Dendritic cell treated with granulocyte-macrophage colony-stimulating factor and Interleukin-4, amounts not matched to agents 40 ng/mL and 50 ng/mL, for 4 days (primary cell): ENCODE data around the gene PLK5.

Experiments
- H3K27ac Mint-ChIP-seq: one replicate; pipeline ENCODE4 v1.8.0; 2022; ENCODE audit warnings: mild to moderate bottlenecking, mixed read lengths
- H3K27me3 Mint-ChIP-seq: one replicate; pipeline ENCODE4 v1.8.0; 2022; ENCODE audit warnings: mild to moderate bottlenecking, mixed read lengths
- H3K36me3 Mint-ChIP-seq: one replicate; pipeline ENCODE4 v1.8.0; 2022; ENCODE audit warnings: low read depth, mixed read lengths
- H3K4me1 Mint-ChIP-seq: one replicate; pipeline ENCODE4 v1.8.0; 2022; ENCODE audit warnings: low read depth, mixed read lengths
- H3K4me3 Mint-ChIP-seq: one replicate; pipeline ENCODE4 v1.8.0; 2022; ENCODE audit warnings: mild to moderate bottlenecking, moderate library complexity, mixed read lengths
- H3K9me3 Mint-ChIP-seq: one replicate; pipeline ENCODE4 v1.8.0; 2022; ENCODE audit warnings: mixed read lengths
- intact Hi-C: fragments of 100-400 bp; cut with micrococcal nuclease; formaldehyde crosslinking; loops from one replicate; pipeline ENCODE4 v1.15.0; 2022

Gene PLK5

DNA sequence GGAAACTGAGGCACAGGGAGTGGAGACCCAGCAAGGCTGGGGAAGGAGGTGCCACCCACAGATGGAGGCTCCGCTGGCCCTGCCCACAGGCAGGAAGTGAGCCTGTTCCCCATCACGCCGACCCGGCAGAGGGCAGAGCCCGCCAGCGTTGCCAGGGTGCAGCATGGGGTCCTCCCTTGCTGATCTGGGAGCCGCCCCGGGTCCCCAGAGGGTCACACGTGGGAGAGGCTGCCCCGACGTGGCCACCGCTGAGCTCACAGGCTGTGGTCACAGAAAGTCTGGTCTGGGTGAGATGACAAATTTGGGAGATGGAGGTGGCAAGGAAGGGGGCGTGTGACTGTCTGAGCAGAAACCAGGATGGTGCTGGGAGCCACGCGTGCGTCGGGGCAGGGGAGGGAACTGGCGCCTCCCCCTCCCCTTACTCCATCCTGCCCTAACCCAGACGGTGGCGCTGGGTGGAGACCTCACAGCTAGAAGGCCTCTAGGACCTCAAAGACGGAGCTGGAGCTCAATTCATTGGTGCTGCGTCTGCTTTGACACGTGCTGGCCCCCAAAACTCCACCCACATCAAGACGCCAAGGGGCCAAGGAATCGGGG lies 36.5 kb downstream of the PLK5 start:
- Mint-ChIP-seq H3K27ac (no peak overlapping the region), H3K4me3 (no peak overlapping the region), H3K27me3 (peaks cover 17% of the 10 kb centered on the region), H3K9me3 (no peaks in the 10 kb centered on the region), H3K4me1 (peaks cover 11% of the 10 kb centered on the region), H3K36me3 (peaks cover 16% of the 10 kb centered on the region)
- intact Hi-C loops, result no loop called here

GRCh38 chr19:1561236-1561842 lies 37.5 kb downstream of the PLK5 start:
- H3K9me3 Mint-ChIP-seq, result no peaks in the 10 kb centered on the region

GRCh38 chr19:1563251-1563650 lies 39.4 kb downstream of the PLK5 start:
- Mint-ChIP-seq H3K36me3 (no peaks in the 10 kb centered on the region), H3K9me3 (no peaks in the 10 kb centered on the region), H3K27ac (no peak overlapping the region), H3K4me3 (no peak overlapping the region), H3K4me1 (peaks cover 11% of the 10 kb centered on the region), H3K27me3 (peaks cover 28% of the 10 kb centered on the region)
- intact Hi-C loops, result no loop called here

More at GRCh38 chr19:1561236-1561842, 37.5 kb downstream of the PLK5 start:
- Mint-ChIP-seq H3K4me1 (peaks cover 11% of the 10 kb centered on the region), H3K27ac (no peak overlapping the region), H3K36me3 (peaks cover 6% of the 10 kb centered on the region), H3K27me3 (peaks cover 24% of the 10 kb centered on the region), H3K4me3 (no peak overlapping the region)
- intact Hi-C loops, result no loop called here

DNA sequence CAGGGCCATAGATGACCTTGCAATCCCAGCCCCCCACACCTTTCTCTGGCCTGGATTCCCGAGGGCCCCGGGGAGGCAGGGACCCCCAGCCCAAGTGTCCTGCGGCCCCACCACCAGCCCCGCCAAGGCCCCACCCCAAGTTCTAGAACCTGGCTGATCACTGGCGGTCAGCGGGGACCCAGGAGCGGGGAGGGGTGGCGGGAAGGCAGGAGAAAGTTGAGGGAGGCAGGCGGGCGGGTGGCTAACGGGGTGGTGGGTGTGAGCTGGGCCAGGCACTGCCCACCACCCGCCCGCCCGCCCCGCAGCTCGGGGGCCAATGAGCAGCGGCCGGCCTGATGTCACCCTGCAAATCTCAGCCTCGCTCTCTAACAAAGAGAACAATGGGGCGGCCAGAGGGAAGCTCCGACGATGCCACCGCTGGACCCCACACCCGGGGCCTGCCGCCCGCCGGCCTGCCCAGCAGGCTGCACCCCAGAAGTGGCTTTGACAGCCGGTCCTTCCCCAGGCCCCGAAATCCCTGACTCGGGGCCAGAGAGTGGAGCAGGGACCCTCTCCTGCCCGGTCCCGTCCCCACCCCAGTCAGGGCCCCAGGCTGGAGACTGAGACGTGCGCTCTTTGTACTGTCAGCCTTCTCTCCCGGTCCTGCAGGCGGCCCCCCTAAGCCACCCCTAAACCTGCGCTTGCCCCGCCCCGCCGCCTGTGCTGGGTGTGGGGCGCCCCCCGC lies 42.7 kb downstream of the PLK5 start:
- peaks cover 15% of the 10 kb centered on the region for H3K4me1 Mint-ChIP-seq
- intact Hi-C loops, result no loop called here
- no peaks in the 10 kb centered on the region for H3K36me3 Mint-ChIP-seq

GRCh38 chr19:1567116-1567847 lies 43.4 kb downstream of the PLK5 start:
- Mint-ChIP-seq H3K27ac (no peak overlapping the region), H3K4me3 (peak overlapping the region; percentile 61), H3K27me3 (peaks cover 53% of the 10 kb centered on the region), H3K36me3 (no peaks in the 10 kb centered on the region), H3K4me1 (peaks cover 15% of the 10 kb centered on the region), H3K9me3 (no peaks in the 10 kb centered on the region)
- intact Hi-C loops, result no loop called here

More for the DNA sequence above, 42.7 kb downstream of the PLK5 start:
- H3K27me3 Mint-ChIP-seq, result peaks cover 49% of the 10 kb centered on the region
- H3K9me3 Mint-ChIP-seq, result no peaks in the 10 kb centered on the region
- H3K27ac Mint-ChIP-seq, result no peak overlapping the region
- H3K4me3 Mint-ChIP-seq, result peak overlapping the region; percentile 26

- no peak overlapping the region for H3K27ac Mint-ChIP-seq
- peaks cover 15% of the 10 kb centered on the region for H3K4me1 Mint-ChIP-seq
- H3K9me3 Mint-ChIP-seq, result no peaks in the 10 kb centered on the region
- intact Hi-C loops, result no loop called here
- no peaks in the 10 kb centered on the region for H3K36me3 Mint-ChIP-seq
- H3K4me3 Mint-ChIP-seq, result no peak overlapping the region
- peaks cover 53% of the 10 kb centered on the region for H3K27me3 Mint-ChIP-seq
Measured at GRCh38 chr19:1567848-1568227, 44.0 kb downstream of the PLK5 start.

DNA sequence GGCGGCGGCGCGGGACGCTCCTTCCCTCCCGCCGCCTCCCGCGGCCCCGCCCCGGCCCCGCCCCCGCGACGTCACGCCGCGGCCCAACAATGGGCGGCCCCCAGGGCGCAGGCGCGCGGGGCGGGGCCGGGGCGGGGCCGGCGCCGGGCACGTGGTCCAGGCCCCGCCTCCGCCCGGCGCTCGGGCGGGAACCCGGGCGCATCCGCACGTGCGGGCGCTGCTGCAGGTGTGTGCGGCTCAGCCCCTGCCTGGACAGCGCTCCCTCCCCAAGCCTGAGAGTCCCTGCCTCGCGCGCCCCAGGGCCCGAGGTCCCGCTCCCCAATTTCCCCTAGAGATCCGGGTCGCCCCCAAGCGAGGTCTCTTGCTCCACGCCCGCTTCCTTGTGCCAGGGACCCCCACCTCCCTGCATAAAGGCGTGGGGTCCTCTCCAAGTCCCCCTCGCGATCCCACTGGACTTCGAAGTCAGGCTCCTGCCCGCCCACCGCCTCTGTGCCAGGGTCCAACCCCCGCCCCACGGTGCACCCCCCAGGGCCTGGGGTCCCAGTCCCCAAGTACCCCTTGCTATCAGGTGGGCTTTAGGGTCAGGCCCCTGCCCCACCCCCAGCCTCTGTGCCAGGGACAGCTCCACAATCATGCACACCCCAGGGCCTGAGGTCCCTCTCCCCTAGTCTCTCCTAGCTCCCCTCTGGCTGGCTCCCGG lies 44.6 kb downstream of the PLK5 start, which contains the start of gene MEX3D:
MEX3D (minus strand) TSS at position 6 of the 700 bp plus-strand sequence. CDS start 267 bp downstream, outside the sequence.
- intact Hi-C loops, result no loop called here
- Mint-ChIP-seq H3K27ac (peak within 1 kb of the TSS; percentile 44), H3K4me3 (peak within 1 kb of the TSS; percentile 65), H3K9me3 (no peaks in the 10 kb centered on the region), H3K36me3 (no peaks in the 10 kb centered on the region), H3K27me3 (peaks cover 53% of the 10 kb centered on the region), H3K4me1 (peaks cover 15% of the 10 kb centered on the region)

- H3K4me1 Mint-ChIP-seq, result peaks cover 15% of the 10 kb centered on the region
- peaks cover 43% of the 10 kb centered on the region for H3K27me3 Mint-ChIP-seq
- H3K9me3 Mint-ChIP-seq, result no peaks in the 10 kb centered on the region
- no peaks in the 10 kb centered on the region for H3K36me3 Mint-ChIP-seq
- H3K27ac Mint-ChIP-seq, result no peak overlapping the region
- H3K4me3 Mint-ChIP-seq, result no peak overlapping the region
- intact Hi-C loops, result no loop called here
Measured at GRCh38 chr19:1569997-1570396, 46.1 kb downstream of the PLK5 start.

DNA sequence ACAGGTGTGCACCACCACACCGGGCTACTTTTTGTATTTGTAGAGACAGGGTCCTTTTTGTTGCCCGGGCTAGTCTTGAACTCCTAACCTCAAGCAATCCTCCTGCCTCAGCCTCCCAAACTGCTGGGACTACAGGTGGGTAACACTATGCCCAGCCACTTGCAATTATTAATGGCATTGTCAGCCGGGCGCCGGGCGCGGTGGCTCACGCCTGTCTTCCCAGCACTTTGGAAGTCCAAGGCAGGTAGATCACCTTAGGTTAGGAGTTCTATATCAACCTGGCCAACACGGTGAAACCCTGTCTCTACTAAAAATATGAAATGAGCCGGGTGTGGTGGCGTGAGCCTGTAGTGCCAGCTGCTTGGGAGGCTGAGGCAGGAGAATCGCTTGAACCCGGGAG lies 47.0 kb downstream of the PLK5 start:
- no peak overlapping the region for H3K4me3 Mint-ChIP-seq
- no peak overlapping the region for H3K27ac Mint-ChIP-seq
- no peaks in the 10 kb centered on the region for H3K9me3 Mint-ChIP-seq

DNA sequence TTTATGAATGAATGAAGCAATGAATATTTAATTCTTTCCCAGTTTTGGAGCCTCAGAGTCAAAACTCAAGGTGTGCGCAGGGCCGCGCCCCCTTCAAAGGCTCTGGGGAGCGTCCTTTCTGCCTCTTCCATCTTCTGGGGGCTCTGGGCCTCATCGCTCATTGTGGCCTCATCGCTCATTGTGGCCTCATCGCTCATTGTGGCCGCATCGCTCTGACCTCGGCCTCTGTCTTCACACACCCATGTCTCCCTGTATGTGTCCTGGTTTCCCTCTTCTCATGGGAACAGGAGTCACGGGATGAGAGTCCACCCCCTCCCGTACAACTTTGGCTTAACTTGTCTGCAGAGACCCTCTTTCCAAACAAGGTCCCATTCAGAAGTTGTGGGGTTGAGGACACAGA lies 47.5 kb downstream of the PLK5 start:
- Mint-ChIP-seq H3K27me3 (peaks cover 36% of the 10 kb centered on the region), H3K36me3 (peaks cover 5% of the 10 kb centered on the region), H3K27ac (no peak overlapping the region), H3K4me1 (peaks cover 15% of the 10 kb centered on the region), H3K9me3 (no peaks in the 10 kb centered on the region), H3K4me3 (no peak overlapping the region)
- intact Hi-C loops, result no loop called here

More for the DNA sequence above, 47.0 kb downstream of the PLK5 start:
- Mint-ChIP-seq H3K4me1 (peaks cover 15% of the 10 kb centered on the region), H3K27me3 (peaks cover 39% of the 10 kb centered on the region), H3K36me3 (peaks cover under 1% of the 10 kb centered on the region)
- intact Hi-C loops, result no loop called here

DNA sequence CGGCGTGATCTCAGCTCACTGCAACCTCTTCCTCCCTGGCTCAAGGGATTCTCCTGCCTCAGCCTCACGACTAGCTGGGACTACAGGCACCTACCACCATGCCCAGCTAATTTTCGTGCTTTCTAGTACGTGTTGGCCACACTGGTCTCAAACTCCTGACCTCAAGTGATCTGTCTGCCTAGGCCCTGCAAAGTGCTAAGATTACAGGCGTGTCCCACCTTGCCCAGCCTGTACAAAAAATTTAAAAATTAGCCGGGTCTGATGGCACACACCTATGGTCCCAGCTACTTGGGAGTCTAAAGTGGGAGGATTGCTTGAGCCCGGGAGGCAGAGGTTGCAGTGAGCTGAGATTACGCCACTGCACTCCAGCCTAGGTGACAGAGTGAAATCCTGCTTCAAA lies 48.9 kb downstream of the PLK5 start:
- intact Hi-C loops, result no loop called here
- Mint-ChIP-seq H3K27ac (no peak overlapping the region), H3K4me1 (peaks cover 15% of the 10 kb centered on the region), H3K36me3 (peaks cover 20% of the 10 kb centered on the region), H3K27me3 (peaks cover 32% of the 10 kb centered on the region), H3K4me3 (no peak overlapping the region), H3K9me3 (no peaks in the 10 kb centered on the region)

GRCh38 chr19:1574354-1575136 lies 50.7 kb downstream of the PLK5 start:
- peaks cover 37% of the 10 kb centered on the region for H3K36me3 Mint-ChIP-seq
- H3K27ac Mint-ChIP-seq, result no peak overlapping the region
- no peaks in the 10 kb centered on the region for H3K9me3 Mint-ChIP-seq
- H3K27me3 Mint-ChIP-seq, result peaks cover 20% of the 10 kb centered on the region
- H3K4me1 Mint-ChIP-seq, result peaks cover 7% of the 10 kb centered on the region
- intact Hi-C loops, result no loop called here
- H3K4me3 Mint-ChIP-seq, result no peak overlapping the region
